IMR-90 (cell line): ENCODE measurements around the gene SOS1. TPM values are rescaled to one million over a fixed set of nuclear protein-coding genes. Genes with fewer than 3 reads are reported as not detected.

Experiments used
- ATAC-seq: fragments of 200-7000 bp; cut with Tn5 transposase; 2 replicates; pipeline ENCODE4 v1.9.1; 2020; ENCODE audit warnings: low read depth, mild to moderate bottlenecking, moderate library complexity
- BruUV-seq: library from RNA; stranded (reverse); fragments of 400-500 nt; replicated peaks from 2 replicates; lab custom pipeline; 2021; lab: Mats Ljungman, UMichigan
- CTCF ChIA-PET: fragments of 300-600 bp; formaldehyde crosslinking; extraction: SDS; loops from one replicate; lab custom pipeline; 2021; ENCODE audit warnings: antibody characterized with exemption; lab: Yijun Ruan, JAX
- POLR2A ChIA-PET: fragments of 300-600 bp; sonication (Branson Sonifier 250); formaldehyde crosslinking; loops from one replicate; lab custom pipeline; 2022; ENCODE audit warnings: antibody characterized with exemption; ENCODE audit not compliant: unreplicated experiment; lab: Charles Lee
- DNase-seq: peaks from one replicate; pipeline ENCODE4 v3.0.0; 2013
- H2AFZ ChIP-seq: replicated peaks from 2 replicates; pipeline ENCODE3; 2013; ENCODE audit warnings: low read length, mild to moderate bottlenecking; ENCODE audit not compliant: poor library complexity
- H2AK5ac ChIP-seq: 2 replicates; pipeline ENCODE4 v1.6.1; 2013; ENCODE audit warnings: low read depth, low read length, inconsistent platforms
- H2AK9ac ChIP-seq: replicated peaks from 2 replicates; pipeline ENCODE3; 2013; ENCODE audit warnings: mild to moderate bottlenecking, low read depth, low read length, moderate library complexity; ENCODE audit not compliant: poor library complexity
- H2BK120ac ChIP-seq: 2 replicates; pipeline ENCODE4 v1.6.1; 2013; ENCODE audit warnings: low read depth, low read length, inconsistent platforms
- H2BK15ac ChIP-seq: 3 replicates; pipeline ENCODE4 v1.6.1; 2013; ENCODE audit warnings: low read depth, low read length, inconsistent platforms
- H2BK20ac ChIP-seq: 2 replicates; pipeline ENCODE4 v1.6.1; 2013; ENCODE audit warnings: low read depth, mild to moderate bottlenecking, inconsistent platforms, low read length, moderate library complexity
- H2BK5ac ChIP-seq: 2 replicates; pipeline ENCODE4 v1.6.1; 2013; ENCODE audit warnings: mild to moderate bottlenecking, low read depth, low read length, inconsistent platforms; ENCODE audit not compliant: poor library complexity, severe bottlenecking
- H3K14ac ChIP-seq: replicated peaks from 2 replicates; pipeline ENCODE4 v1.6.1; 2013; ENCODE audit warnings: low read depth, low read length, inconsistent platforms
- H3K18ac ChIP-seq: 2 replicates; pipeline ENCODE4 v1.6.1; 2013; ENCODE audit warnings: low read depth, low read length, control low read depth
- H3K23ac ChIP-seq: 2 replicates; pipeline ENCODE4 v1.6.1; 2013; ENCODE audit warnings: low read depth, low read length, inconsistent platforms
- H3K27ac ChIP-seq: 2 replicates; pipeline ENCODE4 v1.5.1; 2013; ENCODE audit warnings: mild to moderate bottlenecking, control low read depth, low read length; ENCODE audit not compliant: insufficient read depth
- H3K27me3 ChIP-seq: 2 replicates; pipeline ENCODE4 v1.6.1; 2013; ENCODE audit warnings: low read length; ENCODE audit not compliant: control insufficient read depth, insufficient read depth
- H3K36me3 ChIP-seq: 2 replicates; pipeline ENCODE4 v1.6.1; 2013; ENCODE audit warnings: low read length, mixed read lengths; ENCODE audit not compliant: control insufficient read depth, insufficient read depth
- H3K4ac ChIP-seq: 2 replicates; pipeline ENCODE4 v1.6.1; 2013; ENCODE audit warnings: low read depth, low read length, inconsistent platforms
- H3K4me1 ChIP-seq: 2 replicates; pipeline ENCODE4 v1.6.1; 2013; ENCODE audit warnings: low read length, mixed read lengths; ENCODE audit not compliant: control insufficient read depth, insufficient read depth
- H3K4me2 ChIP-seq: 2 replicates; pipeline ENCODE4 v1.6.1; 2013; ENCODE audit warnings: low read depth, mild to moderate bottlenecking, control low read depth, low read length, moderate library complexity
- H3K4me3 ChIP-seq: 2 replicates; pipeline ENCODE4 v1.5.1; 2013; ENCODE audit warnings: low read depth, mild to moderate bottlenecking, control low read depth, low read length, moderate library complexity; ENCODE audit not compliant: insufficient read depth
- H3K56ac ChIP-seq: 2 replicates; pipeline ENCODE4 v1.6.1; 2013; ENCODE audit warnings: low read length, inconsistent platforms; ENCODE audit not compliant: insufficient read depth; ENCODE audit errors: extremely low read depth
- H3K79me1 ChIP-seq, 2 experiments: 2 replicates each; pipeline ENCODE4 v1.6.1; 2013; ENCODE audit warnings: low read length in 2 of 2, inconsistent platforms in 1 of 2, low read depth in 1 of 2
- H3K9ac ChIP-seq: 2 replicates; pipeline ENCODE4 v1.6.1; 2013; ENCODE audit warnings: low read depth, low read length, control low read depth
- H3K9me1 ChIP-seq: 2 replicates; pipeline ENCODE4 v1.6.1; 2013; ENCODE audit warnings: low read length, inconsistent platforms; ENCODE audit not compliant: insufficient read depth
- H3K9me3 ChIP-seq: 2 replicates; pipeline ENCODE4 v1.6.1; 2013; ENCODE audit warnings: low read length; ENCODE audit not compliant: control insufficient read depth, insufficient read depth
- H4K20me1 ChIP-seq: 2 replicates; pipeline ENCODE4 v1.6.1; 2013; ENCODE audit warnings: low read length, inconsistent platforms; ENCODE audit not compliant: insufficient read depth
- H4K5ac ChIP-seq: 2 replicates; pipeline ENCODE4 v1.6.1; 2013; ENCODE audit warnings: mild to moderate bottlenecking, low read depth, low read length, control low read depth
- H4K8ac ChIP-seq, 2 experiments: 2 replicates each; pipeline ENCODE4 v1.6.1; 2013; ENCODE audit warnings: low read depth in 2 of 2, low read length in 2 of 2, control low read depth in 1 of 2, inconsistent platforms in 1 of 2
- H4K91ac ChIP-seq: 2 replicates; pipeline ENCODE4 v1.6.1; 2013; ENCODE audit warnings: low read depth, low read length, inconsistent platforms; ENCODE audit not compliant: insufficient read depth
- WGBS, 2 experiments: methylation state at CpG; one replicate each; pipeline versions ENCODE4 v1.1.5 to v1.1.7; 2013; ENCODE audit warnings: missing lambda C conversion rate in 2 of 2; ENCODE audit not compliant: insufficient read length in 1 of 2; ENCODE audit errors: extremely low coverage in 2 of 2; 5-methylcytosine and 5-hydroxymethylcytosine counted together
- dilution Hi-C: fragments of 300-500 bp; cut with HindIII; formaldehyde crosslinking; loops from one replicate; pipeline ENCODE4 v1.14.3; 2018; ENCODE audit warnings: low sequenced_read_pairs; ENCODE audit not compliant: unreplicated experiment
- in situ Hi-C: fragments of 300-500 bp; cut with MboI; formaldehyde crosslinking; loops from 3 replicates; pipeline ENCODE4 v1.14.3; 2019; ENCODE audit warnings: low sequenced_read_pairs, inconsistent platforms, mixed read lengths
- intact Hi-C: fragments of 100-400 bp; cut with micrococcal nuclease; formaldehyde crosslinking; loops from 2 replicates; pipeline ENCODE4 v1.10.0; 2022
- polyA plus RNA-seq, 3 experiments: library from polyadenylated mRNA; depleted of rRNA; stranded (reverse); fragments of >200 nt; gene quantifications; 2 replicates each; pipeline ENCODE4 v1.2.3, GENCODE V29; 2012; ENCODE audit warnings: low replicate concordance in 1 of 3
- total RNA-seq: library from RNA; depleted of rRNA; stranded (reverse); fragments of >200 nt; gene quantifications from 2 replicates; pipeline ENCODE4 v1.2.3, GENCODE V29; 2012
- TF ChIP-seq, protein P1 (sequence below): conservative IDR thresholded peaks from 2 replicates; pipeline ENCODE4 v1.5.1; 2012; ENCODE audit warnings: mild to moderate bottlenecking, low read depth, low read length, improper control_type of control experiment

The SOS1 gene
- total and polyA plus RNA-seq, 2 of the 4 experiments (the other 2 are of a cell fraction), result 8.2 to 11.2 TPM

DNA sequence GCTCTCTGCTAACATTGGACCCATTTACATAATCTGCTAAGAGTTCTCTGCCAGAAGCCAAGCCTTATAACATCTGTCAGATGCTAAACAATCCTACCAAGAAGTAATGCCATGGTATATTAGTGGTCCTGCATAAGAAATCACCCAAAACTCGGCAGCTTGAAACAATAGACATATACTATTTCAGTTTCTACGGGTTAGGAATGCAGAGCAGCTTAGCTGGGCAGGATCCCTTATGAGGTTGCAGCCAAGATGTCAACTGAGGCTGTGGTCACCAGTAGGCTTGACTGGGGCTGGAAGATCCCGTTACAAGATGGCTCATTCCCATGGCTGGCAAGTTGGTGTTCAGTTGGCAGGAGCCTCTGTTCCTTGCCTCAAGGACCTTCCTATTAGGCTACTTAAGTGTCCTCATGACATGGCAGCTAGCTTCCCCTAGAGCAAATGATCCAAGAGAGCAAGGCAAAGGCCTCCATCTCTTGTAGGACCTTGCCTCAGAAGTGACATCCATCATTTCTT is 25.1 kb upstream of the SOS1 start:
- no peak overlapping the region for H3K56ac ChIP-seq
- in situ Hi-C loops, result no loop called here
- no peak overlapping the region for H2BK20ac ChIP-seq
- H3K4ac ChIP-seq, result no peak overlapping the region
- no peak overlapping the region for H3K23ac ChIP-seq
- no peak overlapping the region for H2BK5ac ChIP-seq
- H4K8ac ChIP-seq, result no peak overlapping the region
- TF ChIP-seq, protein P1, sequence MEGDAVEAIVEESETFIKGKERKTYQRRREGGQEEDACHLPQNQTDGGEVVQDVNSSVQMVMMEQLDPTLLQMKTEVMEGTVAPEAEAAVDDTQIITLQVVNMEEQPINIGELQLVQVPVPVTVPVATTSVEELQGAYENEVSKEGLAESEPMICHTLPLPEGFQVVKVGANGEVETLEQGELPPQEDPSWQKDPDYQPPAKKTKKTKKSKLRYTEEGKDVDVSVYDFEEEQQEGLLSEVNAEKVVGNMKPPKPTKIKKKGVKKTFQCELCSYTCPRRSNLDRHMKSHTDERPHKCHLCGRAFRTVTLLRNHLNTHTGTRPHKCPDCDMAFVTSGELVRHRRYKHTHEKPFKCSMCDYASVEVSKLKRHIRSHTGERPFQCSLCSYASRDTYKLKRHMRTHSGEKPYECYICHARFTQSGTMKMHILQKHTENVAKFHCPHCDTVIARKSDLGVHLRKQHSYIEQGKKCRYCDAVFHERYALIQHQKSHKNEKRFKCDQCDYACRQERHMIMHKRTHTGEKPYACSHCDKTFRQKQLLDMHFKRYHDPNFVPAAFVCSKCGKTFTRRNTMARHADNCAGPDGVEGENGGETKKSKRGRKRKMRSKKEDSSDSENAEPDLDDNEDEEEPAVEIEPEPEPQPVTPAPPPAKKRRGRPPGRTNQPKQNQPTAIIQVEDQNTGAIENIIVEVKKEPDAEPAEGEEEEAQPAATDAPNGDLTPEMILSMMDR, result no peak
- no CpG with 5 or more reads among the region's 3 CpGs for WGBS, 2 experiments
- H3K18ac ChIP-seq, result no peak overlapping the region
- ATAC-seq (no peak), DNase-seq (no peak)
- no peak overlapping the region for H2AK5ac ChIP-seq
- no peak overlapping the region for H3K4me3 ChIP-seq
- H4K91ac ChIP-seq, result no peak overlapping the region
- ChIA-PET CTCF (no interaction called here), POLR2A (no interaction called here)
- H2BK120ac ChIP-seq, result no peak overlapping the region
- H4K20me1 ChIP-seq, result no peaks in the 10 kb centered on the region
- no peak overlapping the region for H3K9ac ChIP-seq
- BruUV-seq, result no TSS peak
- no peaks in the 10 kb centered on the region for H3K36me3 ChIP-seq
- intact Hi-C loops, result no loop called here
- no peak overlapping the region for H2BK15ac ChIP-seq
- dilution Hi-C loops, result no loop called here
- H3K79me1 ChIP-seq, result no peaks in the 10 kb centered on the region
- H3K4me1 ChIP-seq, result no peaks in the 10 kb centered on the region; the same call in 1 of the 2 replicates
- no peak overlapping the region for H4K5ac ChIP-seq
- 0 out of 2 replicates have a peak, but pooled peaks cover 3% of the 10 kb centered on the region for H3K27me3 ChIP-seq
- H3K9me3 ChIP-seq, result no peaks in the 10 kb centered on the region
- H3K9me1 ChIP-seq, result no peaks in the 10 kb centered on the region
- no peak overlapping the region for H2AFZ ChIP-seq
- H3K27ac ChIP-seq, result no peak overlapping the region
- no peak overlapping the region for H2AK9ac ChIP-seq
- no peak overlapping the region for H3K4me2 ChIP-seq
- no peak overlapping the region for H3K14ac ChIP-seq
